Pancreas (tissue), 10 donors: ENCODE data around the gene SH3RF3. TPM values are rescaled to one million over a fixed set of nuclear protein-coding genes. Genes with fewer than 3 reads are reported as not detected.

Experiments
- ATAC-seq, 4 donors: fragments of 200-7000 bp; cut with Tn5 transposase; one replicate each; pipeline versions ENCODE4 v1.8.0 to v1.9.1; 2020; ENCODE audit warnings: mild to moderate bottlenecking in 4 of 4, moderate library complexity in 4 of 4
- DNase-seq, 6 donors: peaks; one replicate each; pipeline ENCODE4 v3.0.0-alpha.2; 2020
- FAIRE-seq: peaks from 2 replicates; lab custom pipeline; 2012; peaks lifted over from hg19 to GRCh38; lab: Jason Lieb, UNC
- H3K27ac ChIP-seq, 4 donors: fragments of 200-600 bp; sonication (generic); 1 replicate in 3 of 4; 2 replicates in 1 of 4; pipeline versions ENCODE4 v1.5.0 to v1.8.0; 2020
- H3K27me3 ChIP-seq, 4 donors: fragments of 200-600 bp; one replicate each; pipeline ENCODE4 v1.8.0; 2021
- H3K36me3 ChIP-seq, 3 donors: fragments of 200-600 bp; sonication (generic) in 1 of 3; one replicate each; pipeline versions ENCODE4 v1.5.0 to v1.8.0; 2020 to 2021
- H3K4me1 ChIP-seq, 3 donors: fragments of 200-600 bp; one replicate each; pipeline ENCODE4 v1.8.0; 2021
- H3K4me3 ChIP-seq, 4 donors: fragments of 200-600 bp; sonication (generic) in 2 of 4; one replicate each; pipeline versions ENCODE4 v1.5.0 to v1.8.0; 2020 to 2021
- H3K9me3 ChIP-seq, 4 donors: fragments of 200-600 bp; one replicate each; pipeline ENCODE4 v1.8.0; 2021
- CTCF ChIP-seq, 4 donors: fragments of 200-600 bp; sonication (generic) in 3 of 4; IDR thresholded peaks; one replicate each; pipeline versions ENCODE4 v1.5.0 to v1.8.0; 2021; ENCODE audit warnings: antibody characterized with exemption in 4 of 4
- WGBS, 2 donors: extraction: QIAGEN DNeasy Blood & Tissue Kit; methylation state at CpG; one replicate each; pipeline ENCODE4 v1.1.7; 2013; 5-methylcytosine and 5-hydroxymethylcytosine counted together
- intact Hi-C, 3 donors: fragments of 100-400 bp; cut with DNase I; formaldehyde crosslinking; loops; one replicate each; pipeline versions ENCODE4 v1.11.1 to v1.14.2; 2022
- polyA plus RNA-seq, 2 donors: library from polyadenylated mRNA; stranded (reverse); fragments of 200-250 nt; gene quantifications; one replicate each; pipeline ENCODE4 v1.2.3, GENCODE V29; 2013
- total RNA-seq, 6 donors: library from RNA; stranded (reverse); fragmentation: NEBNext Ultra II Directional in 4 of 6; extraction: Animal tissue kit (Norgen Biotek cat#: 25700) in 4 of 6; gene quantifications; one replicate each; pipeline versions ENCODE4 v1.2.1 to v1.2.4, GENCODE V29; 2021 to 2023
- donor health status: healthy with polysubstance abuse.
- donor health status: DM: no; HTN: no; CAD: no; lungs with moderate emphysema.
- donor health status: DM: no; HTN: no; CAD: no.
- donor health status: control.
- donor health status: control.
- donor health status: Bipolar disorder and iron deficiency.
- donor health status: DM: yes; HTN: yes; CAD: no.
- donor health status: DM: no; HTN: no; CAD: no.
- donor health status: DM: no; HTN: no; CAD: no.
- donor health status: DM: yes; HTN: yes; CAD: no.

The SH3RF3 gene
- total and polyA plus RNA-seq, 8 donors = 1.1 to 3.5 (median 1.8) TPM

- no peak overlapping the region for H3K4me3 ChIP-seq
- DNase-seq (peak in 3 of 6 donors; percentile 16 to 51 (median 29)), FAIRE-seq (no peak), ATAC-seq (peak in 3 of 4 donors; percentile 62 to 68 (median 65))
- intact Hi-C loops = no loop called here
- no peaks in the 10 kb centered on the region for H3K4me1 ChIP-seq
- no peaks in the 10 kb centered on the region for H3K27me3 ChIP-seq
- H3K36me3 ChIP-seq = no peaks in the 10 kb centered on the region
- H3K27ac ChIP-seq = no peak overlapping the region
- no peak for TF ChIP-seq CTCF (IDR thresholded peaks at IDR 0.05)
- H3K9me3 ChIP-seq = no peaks in the 10 kb centered on the region
- 68 to 74% methylated on average over 20 of the region's 20 CpGs for WGBS, 2 donors
Measured at GRCh38 chr2:109448946-109449788, 320.2 kb downstream of the SH3RF3 start.

- Histone ChIP-seq H3K4me3 (no peak overlapping the region), H3K4me1 (no peaks in the 10 kb centered on the region), H3K9me3 (no peaks in the 10 kb centered on the region), H3K27ac (no peak overlapping the region), H3K36me3 (no peaks in the 10 kb centered on the region), H3K27me3 (no peaks in the 10 kb centered on the region)
- FAIRE-seq (no peak), ATAC-seq (peak in 1 of 4 donors; percentile 33), DNase-seq (peak in 1 of 6 donors; percentile 32)
- 72 to 83% methylated on average over 12 of the region's 12 CpGs for WGBS, 2 donors
- intact Hi-C loops = no loop called here
- no peak for TF ChIP-seq CTCF (IDR thresholded peaks at IDR 0.05)
Measured at GRCh38 chr2:109450574-109451273, 321.7 kb downstream of the SH3RF3 start.

- intact Hi-C loops = no loop called here
- no peak for TF ChIP-seq CTCF (IDR thresholded peaks at IDR 0.05)
- FAIRE-seq = no peak
- Histone ChIP-seq H3K4me1 (no peaks in the 10 kb centered on the region), H3K4me3 (no peak overlapping the region), H3K27ac (no peak overlapping the region), H3K27me3 (no peaks in the 10 kb centered on the region), H3K9me3 (no peaks in the 10 kb centered on the region), H3K36me3 (no peaks in the 10 kb centered on the region)
- peak in 1 of 6 donors; percentile 19 for DNase-seq
- WGBS, 2 donors = 85 to 87% methylated on average over 6 of the region's 6 CpGs
- ATAC-seq = peak in 1 of 4 donors; percentile 16
Measured at GRCh38 chr2:109451671-109452070, 322.7 kb downstream of the SH3RF3 start.

- ATAC-seq (no peak), FAIRE-seq (no peak), DNase-seq (peak in 1 of 6 donors; percentile 31)
- intact Hi-C loops = no loop called here
- Histone ChIP-seq H3K4me1 (no peaks in the 10 kb centered on the region), H3K27me3 (no peaks in the 10 kb centered on the region), H3K36me3 (no peaks in the 10 kb centered on the region), H3K9me3 (no peaks in the 10 kb centered on the region), H3K27ac (no peak overlapping the region), H3K4me3 (no peak overlapping the region)
- no peak for TF ChIP-seq CTCF (IDR thresholded peaks at IDR 0.05)
- WGBS, 2 donors = 87 to 92% methylated on average over 16 to 17 of the region's 17 CpGs
Measured at GRCh38 chr2:109452318-109453305, 323.6 kb downstream of the SH3RF3 start.
